ENCODE results near the gene RUVBL2. TPM values are rescaled to one million over a fixed set of nuclear protein-coding genes. Genes with fewer than 3 reads are reported as not detected.

Gene RUVBL2
- polyA plus RNA-seq, 3 donors, result 77.9 to 106 (median 88.7) TPM

DNA sequence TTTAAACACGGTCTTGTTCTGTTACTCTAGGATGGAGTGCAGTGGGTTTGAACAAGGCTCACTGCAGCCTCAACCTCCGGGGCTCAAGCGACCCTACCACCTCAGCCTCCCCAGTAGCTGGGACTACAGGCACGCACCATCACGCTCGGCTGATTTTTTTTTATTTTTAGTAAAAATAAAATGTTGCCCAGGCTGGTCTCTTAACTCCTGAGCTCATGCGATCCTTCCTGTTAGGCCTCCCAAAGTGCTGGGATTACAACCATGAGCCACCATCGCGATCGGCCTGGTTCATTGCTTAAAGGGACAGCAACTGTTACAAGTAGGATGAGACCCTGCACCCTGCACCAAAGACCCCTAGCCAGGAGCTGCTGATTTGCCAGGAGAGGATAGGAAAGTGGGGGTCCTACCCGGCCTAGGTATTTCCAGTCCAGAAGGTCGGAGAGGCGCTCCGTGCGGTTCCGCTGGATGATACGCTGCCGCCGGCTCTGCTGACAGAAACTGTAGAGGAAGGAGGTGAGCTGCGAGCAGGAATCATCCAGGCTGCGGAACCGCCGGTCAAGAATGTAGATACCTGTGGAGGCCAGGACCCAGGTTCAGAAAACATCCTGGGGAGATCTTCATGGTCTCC lies 23.4 kb upstream of the RUVBL2 start:
- no peak for DNase-seq (ENCODE audit: extremely low read depth in 1 of 11, low read depth in 9 of 11, low spot score in 4 of 11)

GRCh38 chr19:48970923-48971395 lies 22.7 kb upstream of the RUVBL2 start:
- peak in 7 of 11 donors; percentile 71 to 83 (median 78) for DNase-seq (ENCODE audit: extremely low read depth in 1 of 11, low read depth in 9 of 11, low spot score in 4 of 11)

- DNase-seq (ENCODE audit: extremely low read depth in 1 of 11, low read depth in 9 of 11, low spot score in 4 of 11), result no peak
Observed at GRCh38 chr19:48975947-48976847, 17.5 kb upstream of the RUVBL2 start.

DNA sequence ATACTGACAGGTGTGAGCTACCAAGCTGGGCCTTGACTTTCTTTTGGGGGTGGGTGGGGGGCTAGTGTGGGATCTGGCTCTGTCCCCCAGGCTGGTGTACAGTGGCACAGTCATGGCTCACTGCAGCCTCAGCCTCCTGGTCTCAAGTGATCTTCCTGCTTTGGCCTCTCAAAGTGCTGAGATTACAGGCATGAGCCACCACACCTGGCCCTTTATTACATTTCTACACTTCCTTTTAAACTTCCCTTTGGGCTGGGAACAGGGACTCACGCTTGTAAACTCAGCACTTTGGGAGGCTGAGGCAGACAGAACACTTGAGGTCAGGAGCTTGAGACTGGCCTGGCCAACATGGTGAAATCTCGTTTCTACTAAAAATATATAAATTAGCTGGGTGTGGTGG lies 16.6 kb upstream of the RUVBL2 start:
- no peak for DNase-seq (ENCODE audit: extremely low read depth in 1 of 11, low read depth in 9 of 11, low spot score in 4 of 11)

- DNase-seq (ENCODE audit: extremely low read depth in 1 of 11, low read depth in 9 of 11, low spot score in 4 of 11), result no peak
Observed at GRCh38 chr19:48982280-48982679, 11.4 kb upstream of the RUVBL2 start.

DNA sequence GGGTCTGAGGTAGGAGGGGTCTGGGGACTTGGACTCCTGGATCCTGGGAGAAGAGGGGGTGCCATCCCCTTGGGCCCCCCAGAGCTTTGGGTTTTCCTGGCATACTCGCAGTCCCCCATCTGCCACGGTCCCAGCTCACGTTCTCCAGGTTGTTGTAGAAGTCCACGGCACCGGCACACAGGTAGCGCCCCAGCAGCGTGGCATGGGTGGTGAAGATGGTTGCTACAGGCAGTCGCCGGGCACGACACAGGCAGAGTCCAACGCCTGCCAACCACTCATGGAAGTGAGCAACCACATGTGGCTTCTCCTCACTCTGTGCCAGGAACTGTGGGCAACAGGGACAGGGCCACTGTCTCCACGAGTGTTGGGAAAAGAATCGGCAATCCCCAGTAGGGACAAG lies 8.0 kb upstream of the RUVBL2 start:
- DNase-seq (ENCODE audit: extremely low read depth in 1 of 11, low read depth in 9 of 11, low spot score in 4 of 11), result no peak

GRCh38 chr19:48986211-48986610 lies 7.5 kb upstream of the RUVBL2 start:
- DNase-seq (ENCODE audit: extremely low read depth in 1 of 11, low read depth in 9 of 11, low spot score in 4 of 11), result no peak

- DNase-seq (ENCODE audit: extremely low read depth in 1 of 11, low read depth in 9 of 11, low spot score in 4 of 11), result no peak
Observed at GRCh38 chr19:48987323-48987722, 6.4 kb upstream of the RUVBL2 start.

DNA sequence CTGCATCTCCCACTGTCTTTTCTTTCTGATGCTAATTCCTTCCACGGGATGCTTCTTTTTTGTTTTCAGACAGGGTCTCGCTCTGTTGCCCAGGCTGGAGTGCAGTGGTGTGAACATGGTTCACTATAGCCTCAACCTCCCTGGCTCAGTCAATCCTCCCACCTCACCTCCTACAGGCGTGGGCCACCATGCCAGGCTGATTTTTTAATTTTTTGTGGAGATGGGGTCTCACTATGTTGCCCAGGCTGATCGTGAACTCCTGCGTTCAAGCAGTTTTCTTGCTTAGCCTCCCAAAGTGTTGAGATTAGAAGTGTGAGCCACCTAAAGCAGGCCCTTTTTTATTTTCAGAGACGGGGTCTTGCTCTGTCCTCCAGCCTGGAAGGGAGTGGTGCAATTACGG lies 5.4 kb upstream of the RUVBL2 start:
- no peak for DNase-seq (ENCODE audit: extremely low read depth in 1 of 11, low read depth in 9 of 11, low spot score in 4 of 11)

- no peak for DNase-seq (ENCODE audit: extremely low read depth in 1 of 11, low read depth in 9 of 11, low spot score in 4 of 11)
Observed at GRCh38 chr19:48988860-48989259, 4.8 kb upstream of the RUVBL2 start.

GRCh38 chr19:48989701-48990291 lies 3.9 kb upstream of the RUVBL2 start:
- DNase-seq (ENCODE audit: extremely low read depth in 1 of 11, low read depth in 9 of 11, low spot score in 4 of 11), result no peak

GRCh38 chr19:48990400-48990799 lies 3.3 kb upstream of the RUVBL2 start:
- DNase-seq (ENCODE audit: extremely low read depth in 1 of 11, low read depth in 9 of 11, low spot score in 4 of 11), result no peak

- no peak for DNase-seq (ENCODE audit: extremely low read depth in 1 of 11, low read depth in 9 of 11, low spot score in 4 of 11)
Observed at GRCh38 chr19:48991011-48991609, 2.6 kb upstream of the RUVBL2 start.

GRCh38 chr19:48991873-48992580 lies 1.7 kb upstream of the RUVBL2 start:
- DNase-seq (ENCODE audit: extremely low read depth in 1 of 11, low read depth in 9 of 11, low spot score in 4 of 11), result peak in 5 of 11 donors; percentile 25 to 56 (median 48)

DNA sequence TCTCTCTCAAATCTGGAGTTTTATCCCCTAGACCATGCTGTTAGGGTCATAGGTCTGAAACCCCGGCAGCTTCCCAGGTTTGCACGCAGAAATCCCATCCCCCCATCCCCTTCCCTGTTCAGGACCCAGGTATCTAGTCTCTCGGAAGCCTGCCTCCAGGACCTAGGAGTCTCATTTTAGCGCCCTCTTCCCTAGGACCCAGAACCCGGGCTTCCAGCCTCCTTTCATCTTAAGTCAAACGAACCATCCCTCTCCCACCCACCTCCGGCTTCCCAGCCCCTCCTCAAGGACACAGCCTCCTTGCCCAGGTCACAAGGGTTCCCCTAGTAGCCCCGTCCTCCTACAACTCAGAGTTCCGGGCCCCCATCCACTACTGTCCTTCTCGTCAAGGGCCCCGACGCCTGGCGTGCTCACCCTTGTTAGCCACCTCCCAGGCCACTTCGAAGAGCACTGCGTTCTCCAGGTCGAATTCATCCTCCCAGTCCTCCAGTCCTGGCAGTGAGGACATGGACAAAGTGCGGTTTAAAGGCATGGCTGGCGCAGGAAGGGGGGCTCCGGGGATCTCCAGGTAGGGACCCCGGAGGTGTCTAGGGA lies 1.0 kb upstream of the RUVBL2 start:
- DNase-seq (ENCODE audit: extremely low read depth in 1 of 11, low read depth in 9 of 11, low spot score in 4 of 11), result peak in 1 of 11 donors; percentile 31

GRCh38 chr19:48994035-48994386 lies 324 bp downstream of the RUVBL2 start:
- no peak for DNase-seq (ENCODE audit: extremely low read depth in 1 of 11, low read depth in 9 of 11, low spot score in 4 of 11)

DNA sequence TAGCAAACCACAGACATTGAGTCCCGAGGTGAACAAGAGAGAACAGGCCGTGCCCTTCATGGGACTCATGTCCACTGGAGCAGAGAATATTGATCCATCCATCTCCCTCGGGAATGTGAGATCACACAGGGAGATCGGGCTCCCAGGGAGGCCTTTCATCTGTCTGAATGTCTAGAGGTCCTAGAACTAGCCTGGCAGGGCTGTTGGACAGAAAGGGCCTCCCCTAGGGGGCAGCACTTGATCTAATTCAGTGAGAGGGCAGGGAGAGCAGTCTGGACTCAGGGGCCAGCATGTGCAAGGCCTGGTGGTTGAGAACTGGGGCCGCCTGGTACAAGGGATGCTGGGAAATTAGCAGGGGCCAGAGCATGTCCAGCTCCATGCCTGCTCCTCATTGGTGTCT lies 4.3 kb downstream of the RUVBL2 start:
- DNase-seq (ENCODE audit: extremely low read depth in 1 of 11, low read depth in 9 of 11, low spot score in 4 of 11), result no peak

DNA sequence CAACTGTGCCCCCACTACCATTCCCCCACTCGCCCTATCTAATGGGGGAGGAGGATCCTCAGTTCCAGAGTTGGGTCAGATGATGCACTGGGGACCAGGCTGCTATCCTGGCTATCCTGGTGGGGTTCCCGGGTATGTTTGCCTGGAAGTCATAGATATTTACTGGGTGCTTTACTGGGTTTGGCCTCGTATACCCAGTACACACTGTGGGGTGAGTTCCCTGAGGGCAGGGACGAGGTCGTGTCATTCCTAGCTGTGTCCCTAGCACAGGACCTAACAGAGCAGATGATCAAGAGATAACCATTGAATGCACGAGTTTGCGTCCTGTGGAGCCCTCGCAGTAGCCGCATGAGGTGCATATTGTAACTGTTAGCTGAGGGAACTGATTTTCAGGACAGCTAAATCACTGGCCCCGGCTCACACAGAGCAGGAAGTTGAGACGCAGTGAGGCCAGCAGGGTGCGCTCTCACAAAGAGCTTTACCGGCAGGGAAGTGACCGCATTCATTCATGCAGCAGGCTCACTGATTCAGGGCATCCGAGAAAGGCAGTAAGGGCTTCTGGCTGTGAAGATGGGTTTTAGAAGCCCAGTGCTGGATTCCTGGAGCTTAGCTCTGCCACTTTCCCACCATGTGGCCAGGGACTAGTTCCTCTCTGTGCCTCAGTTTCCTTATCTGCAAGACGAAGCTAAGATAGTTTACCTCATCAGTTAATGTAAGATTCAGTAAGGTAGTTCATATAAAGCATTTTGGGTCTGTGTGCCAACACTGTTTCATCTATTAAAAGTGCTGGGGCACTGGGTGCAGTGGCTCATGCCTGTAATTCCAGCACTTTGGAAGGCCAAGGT lies 6.0 kb downstream of the RUVBL2 start:
- DNase-seq (ENCODE audit: extremely low read depth in 1 of 11, low read depth in 9 of 11, low spot score in 4 of 11), result peak in 1 of 11 donors; percentile 52

Measured in renal cortex interstitium (tissue), 11 donors.